Globus pallidus (tissue), 1 donor: ENCODE data around the gene FAT4.
A peak's percentile ranks its signal among the peaks of the same experiment; 100 is the strongest.

ENCODE experiments used
- DNase-seq: peaks from one replicate; pipeline ENCODE4 v3.0.0-alpha.2; 2015; ENCODE audit warnings: low spot score

Gene FAT4

DNA sequence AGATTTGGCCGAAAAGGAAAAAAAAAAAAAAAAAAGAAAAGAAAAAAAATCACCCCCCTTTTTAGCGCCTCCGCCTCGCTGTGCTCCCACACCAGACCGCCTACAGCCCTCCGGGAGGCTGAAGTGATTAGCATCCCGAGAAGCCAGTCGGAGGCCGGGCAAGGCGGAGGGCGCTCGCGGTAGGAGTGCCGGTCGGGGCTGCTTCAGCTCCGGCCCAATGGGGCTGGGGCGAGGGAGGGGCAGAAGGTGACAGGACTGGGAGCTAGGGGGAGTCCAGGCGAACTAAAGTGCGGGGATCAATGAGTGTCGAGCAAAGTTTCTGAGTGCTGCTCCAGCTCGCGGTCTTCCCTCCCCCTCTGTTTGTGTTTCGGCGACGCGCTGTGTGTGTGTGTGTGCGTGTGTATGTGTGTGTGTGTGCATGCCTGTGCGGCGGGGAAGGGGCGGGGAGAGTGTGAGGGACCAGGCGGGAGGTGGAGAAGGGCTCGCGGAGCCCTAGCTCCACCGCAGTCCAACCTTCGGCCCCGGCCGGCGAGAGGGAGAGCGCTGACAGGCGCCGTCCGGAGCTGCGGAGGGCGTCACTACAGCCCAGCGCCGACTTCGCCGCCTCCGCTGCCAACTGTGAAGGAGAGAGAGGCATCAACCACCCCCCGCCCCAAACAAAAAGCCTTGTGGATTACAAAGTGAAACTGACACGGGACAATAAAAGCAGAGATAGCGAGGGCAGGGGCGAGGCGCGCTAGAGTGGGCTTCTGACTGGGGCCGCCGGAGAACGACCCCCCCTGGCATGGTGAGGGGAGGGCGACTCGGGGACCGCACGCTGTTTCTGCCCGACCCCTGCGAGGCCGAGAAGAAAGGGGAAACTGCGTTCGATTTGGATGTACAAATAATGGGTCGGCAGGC lies at the start of gene FAT4:
Gene FAT4, plus strand, starts transcription at position 280 of the 900 bp plus-strand sequence. CDS start 1,457 bp downstream, outside the sequence.
- DNase-seq, result peak; percentile 96

DNA sequence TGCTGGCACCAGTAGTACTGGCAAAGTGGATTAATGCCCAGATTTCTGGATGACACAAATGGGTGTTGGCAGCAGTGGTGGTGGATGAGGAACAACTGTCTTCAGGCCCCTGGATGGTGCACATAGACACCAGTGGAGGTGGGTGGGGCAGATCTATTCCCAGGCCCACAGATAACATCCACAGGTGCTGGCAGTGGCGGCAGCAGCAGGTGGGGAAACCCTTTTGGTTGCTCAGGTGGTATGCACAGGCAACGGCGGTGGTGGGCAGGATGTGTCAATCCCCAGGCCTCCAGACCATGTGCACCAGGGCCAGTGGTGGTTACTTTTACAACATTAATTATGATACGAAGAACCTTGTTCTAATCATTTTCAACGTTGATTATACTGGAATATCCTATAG lies 48.9 kb upstream of the FAT4 start:
- DNase-seq, result no peak

DNA sequence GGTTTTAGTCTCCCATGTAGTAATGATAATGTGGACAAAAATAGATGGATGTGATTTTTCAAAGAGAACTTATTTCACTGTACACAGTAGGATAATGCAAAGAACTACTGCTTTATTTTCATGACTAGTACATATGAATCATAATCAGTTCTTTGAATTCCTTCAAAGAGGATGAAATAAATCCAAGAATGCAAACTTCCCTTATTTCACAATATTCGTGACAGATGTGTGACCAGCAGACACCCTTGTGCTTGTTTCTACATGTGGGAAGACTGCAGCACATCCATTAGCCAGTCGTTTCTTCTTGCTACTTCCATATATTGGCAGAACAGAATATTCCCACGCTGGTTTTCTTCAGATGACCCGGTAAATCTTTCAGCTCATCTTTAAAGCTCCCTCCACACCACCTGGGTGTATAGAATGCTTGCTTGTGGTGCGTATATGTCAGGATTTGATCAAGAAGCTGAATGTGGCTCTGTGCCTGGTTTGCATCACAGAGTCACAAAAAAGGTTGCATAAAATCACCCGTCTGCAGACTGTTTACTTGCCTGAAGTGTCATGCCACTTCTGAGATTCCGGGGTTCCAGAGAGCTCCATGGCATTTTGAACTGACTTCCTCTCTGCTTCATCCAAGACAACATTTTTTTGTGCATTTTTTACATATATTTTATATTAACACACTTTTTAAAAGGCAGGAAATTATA lies 47.7 kb upstream of the FAT4 start:
- no peak for DNase-seq

GRCh38 chr4:125267630-125268029 lies 47.1 kb upstream of the FAT4 start:
- DNase-seq, result no peak

GRCh38 chr4:125268068-125268755 lies 46.5 kb upstream of the FAT4 start:
- no peak for DNase-seq

- no peak for DNase-seq
These were observed 37.9 kb upstream of the FAT4 start for GRCh38 chr4:125276811-125277210.

GRCh38 chr4:125277790-125278189 lies 37.0 kb upstream of the FAT4 start:
- DNase-seq, result no peak

DNA sequence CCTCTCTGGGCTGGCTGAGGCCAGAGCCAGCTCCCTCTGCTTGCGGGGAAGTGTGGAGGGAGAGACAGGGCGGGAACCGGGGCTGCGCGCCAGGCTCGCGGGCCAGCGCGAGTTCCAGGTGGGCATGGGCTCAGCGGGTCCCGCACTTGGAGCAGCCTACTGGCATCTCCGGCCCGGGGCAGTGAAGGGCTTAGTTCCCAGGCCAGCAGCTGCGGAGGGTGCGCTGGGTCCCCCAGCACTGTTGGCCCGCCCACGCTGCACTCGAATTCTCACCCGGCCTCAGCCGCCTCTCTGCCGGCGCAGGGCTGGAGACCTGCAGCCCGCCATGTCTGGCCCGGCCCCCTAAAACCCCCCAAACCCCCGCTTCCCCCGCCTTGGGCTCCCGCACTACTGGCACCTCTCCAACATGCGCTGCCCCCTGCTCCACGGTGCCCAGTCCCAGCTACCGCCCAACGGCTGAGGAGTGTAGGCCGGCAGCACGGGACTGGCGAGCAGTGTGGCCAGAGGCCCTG lies 33.8 kb upstream of the FAT4 start:
- DNase-seq, result no peak

GRCh38 chr4:125283707-125284279 lies 31.0 kb upstream of the FAT4 start:
- peak; percentile 24 for DNase-seq

DNA sequence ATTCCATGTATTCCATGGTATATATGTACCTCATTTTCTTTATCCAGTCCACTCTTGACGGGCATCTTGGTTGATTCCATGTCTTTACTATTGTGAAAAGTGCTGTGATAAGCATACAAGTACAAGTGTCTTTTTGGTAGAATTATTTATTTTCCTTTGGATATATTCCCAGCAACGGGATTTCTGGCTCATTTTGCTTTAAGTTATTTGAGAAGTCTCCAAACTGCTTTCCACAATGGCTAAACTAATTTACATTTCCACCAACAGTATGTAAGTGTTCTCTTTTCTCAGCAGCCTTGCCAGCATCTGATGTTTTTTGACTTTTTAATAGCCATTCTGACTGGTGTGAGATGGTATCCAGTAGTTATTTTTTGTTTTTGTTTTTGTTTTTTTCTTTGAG lies 17.6 kb upstream of the FAT4 start:
- DNase-seq, result no peak

GRCh38 chr4:125303058-125303457 lies 11.7 kb upstream of the FAT4 start:
- no peak for DNase-seq

- no peak for DNase-seq
These were observed 10.9 kb upstream of the FAT4 start for GRCh38 chr4:125303821-125304220.

DNA sequence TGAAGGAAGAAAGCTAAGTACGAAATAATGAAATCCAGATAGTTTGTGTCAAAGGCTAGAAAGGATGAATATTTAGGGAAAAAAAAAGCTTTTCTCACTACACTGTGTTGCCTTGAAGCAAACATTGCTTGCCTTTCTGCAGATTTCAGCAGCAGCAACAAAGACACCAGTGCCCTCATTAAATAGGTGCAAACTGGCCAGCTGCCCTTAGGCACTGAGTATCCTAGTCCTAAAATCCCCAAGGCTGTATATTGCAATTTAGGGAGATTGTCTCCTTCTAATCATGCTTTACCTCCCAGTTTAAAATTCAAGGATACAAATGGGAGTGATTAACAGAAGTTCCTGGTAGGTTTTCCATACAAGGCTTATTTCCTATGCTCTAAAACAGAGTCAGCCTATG lies 8.6 kb upstream of the FAT4 start:
- no peak for DNase-seq

GRCh38 chr4:125306533-125306932 lies 8.2 kb upstream of the FAT4 start:
- no peak for DNase-seq

- DNase-seq, result no peak
These were observed 3.3 kb upstream of the FAT4 start for GRCh38 chr4:125311503-125311902.

DNA sequence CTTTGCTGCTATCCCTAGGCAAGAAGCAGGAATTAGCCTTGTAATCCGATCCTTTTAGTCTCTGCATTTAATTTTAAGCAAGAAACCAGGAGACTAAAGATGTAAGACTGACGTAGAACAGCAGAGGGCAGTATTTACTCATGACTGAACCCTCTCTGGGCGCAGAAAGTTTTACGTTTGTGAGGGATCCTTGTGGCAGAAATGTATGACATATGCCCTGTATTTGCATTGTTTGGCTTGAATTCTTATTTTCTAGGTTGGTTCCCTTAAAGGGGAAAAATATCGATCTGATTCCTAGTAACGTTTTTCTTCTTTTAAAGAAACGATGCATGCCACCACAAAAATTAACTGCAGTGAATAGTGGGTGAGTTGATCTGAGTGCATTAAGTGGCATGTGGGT lies 1.3 kb upstream of the FAT4 start:
- DNase-seq, result peak; percentile 85

- no peak for DNase-seq
These were observed 627 bp upstream of the FAT4 start for GRCh38 chr4:125313989-125314667.

GRCh38 chr4:125315576-125316400 lies 1.0 kb downstream of the FAT4 start:
- DNase-seq, result peak; percentile 76

DNA sequence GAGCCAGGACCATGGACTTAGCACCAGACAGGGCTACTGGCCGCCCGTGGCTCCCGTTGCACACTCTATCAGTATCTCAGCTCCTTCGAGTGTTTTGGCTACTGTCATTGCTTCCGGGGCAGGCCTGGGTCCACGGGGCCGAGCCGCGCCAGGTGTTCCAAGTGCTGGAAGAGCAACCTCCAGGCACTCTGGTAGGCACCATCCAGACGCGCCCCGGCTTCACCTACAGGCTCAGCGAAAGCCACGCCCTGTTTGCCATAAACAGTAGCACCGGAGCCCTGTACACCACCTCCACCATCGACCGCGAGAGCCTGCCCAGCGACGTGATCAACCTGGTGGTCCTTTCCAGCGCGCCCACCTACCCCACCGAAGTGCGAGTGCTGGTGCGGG lies 1.6 kb downstream of the FAT4 start:
- DNase-seq, result no peak

DNA sequence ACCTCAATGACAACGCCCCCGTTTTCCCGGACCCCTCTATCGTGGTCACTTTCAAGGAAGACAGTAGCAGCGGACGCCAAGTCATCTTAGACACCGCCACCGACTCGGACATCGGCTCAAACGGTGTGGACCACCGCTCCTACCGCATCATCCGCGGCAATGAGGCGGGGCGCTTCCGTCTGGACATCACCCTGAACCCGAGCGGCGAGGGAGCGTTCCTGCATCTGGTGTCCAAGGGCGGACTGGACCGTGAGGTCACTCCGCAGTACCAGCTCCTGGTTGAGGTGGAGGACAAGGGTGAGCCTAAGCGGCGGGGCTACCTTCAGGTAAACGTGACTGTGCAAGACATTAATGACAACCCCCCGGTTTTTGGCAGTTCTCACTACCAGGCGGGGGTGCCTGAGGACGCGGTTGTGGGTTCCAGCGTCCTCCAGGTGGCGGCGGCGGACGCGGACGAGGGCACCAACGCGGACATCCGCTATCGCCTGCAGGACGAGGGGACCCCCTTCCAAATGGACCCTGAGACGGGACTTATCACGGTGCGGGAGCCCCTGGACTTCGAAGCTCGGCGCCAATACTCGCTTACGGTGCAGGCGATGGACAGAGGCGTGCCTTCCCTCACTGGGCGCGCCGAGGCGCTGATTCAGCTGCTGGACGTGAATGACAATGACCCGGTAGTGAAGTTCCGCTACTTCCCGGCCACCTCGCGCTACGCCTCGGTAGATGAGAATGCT lies 2.2 kb downstream of the FAT4 start:
- DNase-seq, result no peak
